GM23338 (cell line): ENCODE results near the gene DSCAML1.

Source experiments
- CTCF ChIP-seq, 2 experiments: fragments of 200-600 bp in 1 of 2; sonication (generic) in 1 of 2; conservative IDR thresholded peaks; 2 replicates each; pipeline versions ENCODE4 v1.5.1 to v1.6.1; 2016 to 2017; ENCODE audit warnings: antibody characterized with exemption in 2 of 2, low read depth in 2 of 2, mild to moderate bottlenecking in 2 of 2, moderate library complexity in 1 of 2
- NANOG ChIP-seq: IDR thresholded peaks from 2 replicates; pipeline ENCODE4 v1.6.1; 2016; ENCODE audit warnings: antibody characterized with exemption, borderline replicate concordance

DNA sequence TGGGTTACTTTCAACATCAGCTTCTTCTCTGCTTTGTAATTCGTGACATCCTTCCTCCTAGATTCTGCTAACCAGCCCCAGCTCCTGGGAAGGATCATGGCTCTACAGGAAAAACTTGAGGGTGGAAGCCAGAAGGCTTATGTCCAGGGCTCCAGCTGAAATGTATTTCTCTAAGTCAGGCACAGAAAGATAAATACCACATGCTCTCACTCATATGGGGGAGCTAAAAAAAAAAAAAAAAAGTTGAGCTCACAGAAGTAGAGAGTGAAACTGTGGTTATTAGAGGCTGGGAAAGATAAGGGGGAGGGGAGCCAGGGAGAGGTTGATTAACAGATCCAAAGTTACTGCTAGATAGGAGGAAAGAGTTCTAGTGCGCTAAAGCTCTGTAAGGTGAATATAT lies 74.9 kb downstream of the DSCAML1 start:
- TF ChIP-seq CTCF (conservative IDR thresholded peaks at IDR 0.05; ENCODE audit: low read depth in 2 of 2) (no peak), NANOG (no peak)
